ENCODE measurements around the gene MPIG6B.

DNA sequence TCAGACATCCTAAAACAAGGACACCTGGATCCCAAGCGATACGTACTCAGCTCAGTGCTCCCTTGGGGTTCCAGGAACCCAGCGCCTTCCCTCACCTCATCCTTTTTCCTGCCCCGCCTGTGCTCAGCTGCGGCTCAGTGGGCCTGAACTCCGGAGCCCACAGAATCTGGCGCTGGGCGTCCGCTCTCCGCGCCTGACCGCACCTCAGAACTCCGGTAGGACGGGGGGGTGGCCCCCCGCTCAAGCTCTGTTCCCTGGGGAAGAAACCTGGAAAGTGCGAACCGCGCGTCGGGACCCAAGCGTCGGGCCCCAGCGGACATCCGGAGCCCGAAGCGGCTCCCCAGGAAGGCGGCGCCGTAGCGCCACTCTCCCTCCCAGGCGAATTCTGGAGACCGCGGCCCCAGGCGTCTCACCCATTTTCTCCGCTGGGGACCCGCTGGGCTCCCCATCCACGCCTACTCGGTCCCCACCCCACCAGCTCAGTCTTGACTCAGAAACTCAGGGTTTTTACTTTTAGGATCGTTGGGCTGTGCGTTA is 42.0 kb upstream of the MPIG6B start:
- TF ChIP-seq EZH2 (IDR thresholded peaks at IDR 0.05; ENCODE audit: insufficient read depth, poor library complexity, severe bottlenecking), result no peak
- TF ChIP-seq EZH2phosphoT487 (IDR thresholded peaks at IDR 0.05; ENCODE audit: insufficient read depth, low read depth), result no peak

All from GM23248 (cell line).